ENCODE data around the gene PPT2. TPM values are rescaled to one million over a fixed set of nuclear protein-coding genes. Genes with fewer than 3 reads are reported as not detected.

Gene PPT2
- total RNA-seq, 4 donors from 2014 or later = 13.0 to 26.1 (median 24.1) TPM

GRCh38 chr6:32176476-32177182 is 22.7 kb downstream of the PPT2 start:
- Histone ChIP-seq H3K27me3 (no peaks in the 10 kb centered on the region), H3K36me3 (peaks cover 5 to 7% of the 10 kb centered on the region in 2 donors), H3K27ac (peak overlapping the region; percentile 90 to 96 (median 94)), H3K4me3 (replicated peaks in 1 of 3) (peak overlapping the region in 2 of 3 donors; percentile 21 to 96), H3K4me1 (peaks cover 25 to 35% of the 10 kb centered on the region in 2 donors), H3K9me3 (no peaks in the 10 kb centered on the region)
- no peak for DNase-seq
- WGBS, 2 donors = 23 to 25% methylated on average over 5 of the region's 5 CpGs
- intact Hi-C loops (cut with DNase I) = no loop called here
- TF ChIP-seq CTCF (IDR thresholded peaks at IDR 0.05) = no peak
- TF ChIP-seq POLR2A (IDR thresholded peaks at IDR 0.05) = no peak

DNA sequence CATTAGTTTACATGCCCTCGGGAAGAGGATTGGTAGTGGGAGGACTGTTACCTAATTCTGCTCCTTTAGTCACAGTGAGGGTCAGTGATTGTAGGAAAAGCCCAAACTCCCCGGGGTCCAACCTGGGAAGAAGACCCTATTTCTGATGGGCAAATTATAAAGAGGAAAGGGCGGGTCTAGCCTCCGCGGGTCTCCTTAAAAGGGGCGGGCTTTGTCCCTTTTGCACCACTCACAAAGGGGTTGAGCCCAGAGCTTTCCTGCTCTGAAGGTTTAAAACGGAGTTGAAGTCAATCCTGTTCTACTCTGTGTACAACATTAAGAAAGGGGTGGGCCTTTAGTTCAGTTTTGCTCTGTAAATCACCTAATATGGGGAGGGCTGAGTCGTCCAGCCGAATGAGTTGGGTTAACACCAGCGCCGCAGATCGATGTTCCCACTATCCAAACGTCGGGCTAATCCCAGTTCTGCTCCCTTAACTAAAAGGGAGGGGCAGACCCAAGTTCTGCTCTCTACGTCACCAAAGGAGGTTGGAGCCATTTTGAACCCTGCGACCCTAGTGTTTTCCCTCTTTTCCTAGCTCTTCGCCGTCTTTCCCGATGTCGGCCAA is 23.3 kb downstream of the PPT2 start:
- intact Hi-C loops (cut with DNase I) = no loop called here
- 1 to 2% methylated on average over 20 of the region's 20 CpGs for WGBS, 2 donors
- Histone ChIP-seq H3K4me1 (peaks cover 25 to 35% of the 10 kb centered on the region in 2 donors), H3K27ac (peak overlapping the region; percentile 90 to 96 (median 94)), H3K27me3 (no peaks in the 10 kb centered on the region), H3K9me3 (no peaks in the 10 kb centered on the region), H3K36me3 (peaks cover 5 to 7% of the 10 kb centered on the region in 2 donors), H3K4me3 (replicated peaks in 1 of 3) (peak overlapping the region in 2 of 3 donors; percentile 21 to 96)
- TF ChIP-seq POLR2A (IDR thresholded peaks at IDR 0.05) (peak in 1 of 2 donors; percentile 68), CTCF (IDR thresholded peaks at IDR 0.05) (no peak)
- DNase-seq = peak in 1 of 2 donors; percentile 41

DNA sequence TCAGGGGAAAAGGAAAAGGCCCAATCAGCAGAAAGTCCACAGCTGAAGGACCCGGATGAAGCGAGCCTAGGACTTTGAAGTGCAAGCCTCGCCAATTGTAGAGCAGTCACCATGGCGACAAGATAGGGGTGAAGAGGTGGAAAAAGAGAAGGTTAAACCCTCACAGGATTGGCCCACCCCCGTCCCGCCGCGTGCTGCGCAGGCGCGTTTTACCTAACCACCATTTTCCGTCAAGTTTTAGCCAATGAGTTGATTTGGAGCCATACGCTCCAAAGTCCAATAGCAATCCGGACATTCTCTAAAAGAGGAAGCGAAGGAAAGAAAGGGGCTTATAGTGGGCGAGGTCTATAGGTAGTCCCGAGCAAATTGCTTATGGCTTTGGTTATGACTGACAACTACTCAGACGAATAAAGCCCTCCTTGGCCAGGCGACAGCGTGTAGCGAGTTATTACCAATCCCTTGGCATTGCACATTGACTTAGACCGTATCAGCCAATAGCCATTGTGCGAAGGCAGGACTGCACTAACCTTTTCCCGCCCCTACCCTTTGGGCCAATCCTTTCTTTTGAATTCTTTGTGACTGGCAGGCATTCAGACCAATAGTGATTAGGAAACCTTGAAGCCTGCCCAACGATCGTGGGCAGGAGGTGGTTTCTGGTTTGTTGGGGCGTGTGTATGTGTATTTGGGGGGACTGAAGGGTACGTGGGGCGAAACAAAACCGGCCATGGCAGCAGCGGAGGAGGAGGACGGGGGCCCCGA is 24.0 kb downstream of the PPT2 start, which contains the start of gene RNF5:
Gene RNF5 (plus strand): TSS at position 618 of the 759 bp plus-strand sequence. CDS start 107 bp downstream, at position 725.
- Histone ChIP-seq H3K4me1 (peaks cover 25 to 35% of the 10 kb centered on the region in 2 donors), H3K27ac (peak within 1 kb of the TSS; percentile 90 to 96 (median 94)), H3K4me3 (replicated peaks in 1 of 3) (peak within 1 kb of the TSS; percentile 29 to 96 (median 72)), H3K36me3 (peaks cover 5 to 13% of the 10 kb centered on the region in 2 donors), H3K27me3 (no peaks in the 10 kb centered on the region), H3K9me3 (no peaks in the 10 kb centered on the region)
- TF ChIP-seq CTCF (IDR thresholded peaks at IDR 0.05) (no peak), POLR2A (IDR thresholded peaks at IDR 0.05) (peak in 1 of 2 donors; percentile 61)
- peak; percentile 99 for DNase-seq
- 1% methylated on average over 33 of the region's 33 CpGs for WGBS, 2 donors
- intact Hi-C loops (cut with DNase I) = no loop called here

DNA sequence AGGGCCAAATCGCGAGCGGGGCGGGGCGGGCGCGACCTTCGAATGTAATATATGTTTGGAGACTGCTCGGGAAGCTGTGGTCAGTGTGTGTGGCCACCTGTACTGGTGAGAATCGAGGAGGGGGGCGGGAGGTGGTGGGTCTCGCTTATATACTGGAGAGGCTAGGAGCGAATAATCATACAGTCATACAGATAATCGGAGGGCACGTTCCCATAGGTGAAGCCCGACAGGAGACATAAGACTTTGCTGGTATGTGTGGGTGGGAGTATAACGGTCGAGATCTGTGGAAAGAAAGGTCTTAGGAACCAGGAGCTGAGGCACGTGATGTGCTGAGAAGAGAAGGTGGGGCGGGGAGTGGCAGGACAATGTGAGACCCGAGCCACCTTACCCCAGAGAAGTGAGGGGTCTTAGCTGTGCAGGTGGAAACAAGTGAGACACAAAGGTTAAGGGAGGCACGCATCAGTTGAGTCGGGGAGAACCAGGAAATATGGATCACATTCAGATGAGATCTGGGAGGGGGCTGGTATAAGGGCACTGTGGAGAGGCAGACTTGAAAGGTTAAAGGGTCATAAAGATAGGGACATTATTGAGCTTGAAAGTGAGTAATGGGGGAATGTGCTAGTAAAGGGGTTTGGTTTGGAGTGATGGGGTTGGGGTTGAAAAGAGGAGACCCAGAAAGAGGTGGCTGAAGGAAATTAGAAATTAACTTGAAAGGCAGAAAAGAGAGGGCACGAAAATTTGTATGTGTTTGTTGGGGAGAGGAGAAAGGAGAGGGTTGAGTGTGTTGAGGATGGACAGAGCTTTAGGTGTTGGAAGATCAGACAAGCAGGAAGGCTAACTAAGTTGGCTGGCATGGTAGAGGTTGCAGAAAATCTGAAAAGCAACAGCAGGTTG is 24.9 kb downstream of the PPT2 start:
- no peak for TF ChIP-seq CTCF (IDR thresholded peaks at IDR 0.05)
- TF ChIP-seq POLR2A (IDR thresholded peaks at IDR 0.05) = no peak
- intact Hi-C loops (cut with DNase I) = no loop called here
- DNase-seq = no peak
- no peaks in the 10 kb centered on the region for H3K27me3 ChIP-seq
- no peaks in the 10 kb centered on the region for H3K9me3 ChIP-seq
- WGBS, 2 donors = 2 to 3% methylated on average over 24 of the region's 24 CpGs
- H3K4me3 ChIP-seq (replicated peaks in 1 of 3) = peak overlapping the region; percentile 29 to 72 (median 62)
- peak overlapping the region; percentile 90 to 96 (median 94) for H3K27ac ChIP-seq
- H3K4me1 ChIP-seq = peaks cover 27 to 40% of the 10 kb centered on the region in 2 donors
- peaks cover 5 to 14% of the 10 kb centered on the region in 2 donors for H3K36me3 ChIP-seq

All from thyroid gland (tissue), 4 donors.